HS-27A (cell line): ENCODE results near the gene LDLRAD3.
A peak's percentile ranks its signal among the peaks of the same experiment; 100 is the strongest.

Experiments used
- DNase-seq: peaks from one replicate; pipeline ENCODE4 v3.0.0-alpha.2; 2012; ENCODE audit warnings: low read depth, missing footprints

LDLRAD3 gene

DNA sequence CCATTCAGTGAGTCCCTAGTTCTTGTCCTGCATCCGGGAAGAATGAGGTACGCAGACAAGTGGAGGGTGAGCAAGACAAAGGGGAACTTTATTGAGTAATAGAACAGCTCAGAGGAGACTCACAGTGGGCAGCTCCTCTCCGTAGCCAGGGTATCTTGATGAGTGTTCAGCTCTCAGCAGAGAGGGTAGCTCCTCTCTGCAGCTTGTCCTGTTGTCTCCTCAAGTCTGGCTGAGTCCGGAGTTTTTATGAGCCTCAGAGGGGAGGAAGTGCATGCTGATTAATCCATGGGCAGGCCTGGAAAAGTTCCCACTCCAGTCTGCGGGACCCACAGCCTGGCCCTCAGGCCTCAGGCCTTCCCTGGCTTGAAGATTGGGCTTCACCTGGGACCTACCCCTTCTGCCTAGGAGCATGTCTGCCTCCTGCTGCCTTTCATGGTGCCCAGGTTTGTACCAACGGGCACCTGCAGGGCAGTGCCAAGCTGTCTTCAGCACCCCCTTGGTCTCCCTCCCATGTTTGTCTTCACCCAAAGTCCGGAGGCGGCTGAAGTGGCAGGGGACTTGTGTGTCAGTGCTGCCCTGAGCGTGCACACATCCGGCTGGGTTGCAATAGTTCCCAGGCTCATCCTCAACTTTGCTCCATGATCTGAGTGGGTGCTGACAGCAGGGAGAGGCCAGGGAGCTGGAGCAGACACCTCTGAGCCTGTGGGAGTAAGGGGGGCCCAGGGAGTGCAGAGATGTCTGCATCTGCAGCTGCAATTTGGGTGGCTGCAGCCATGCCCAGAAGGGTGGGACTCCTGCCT lies 134.2 kb downstream of the LDLRAD3 start:
- no peak for DNase-seq

DNA sequence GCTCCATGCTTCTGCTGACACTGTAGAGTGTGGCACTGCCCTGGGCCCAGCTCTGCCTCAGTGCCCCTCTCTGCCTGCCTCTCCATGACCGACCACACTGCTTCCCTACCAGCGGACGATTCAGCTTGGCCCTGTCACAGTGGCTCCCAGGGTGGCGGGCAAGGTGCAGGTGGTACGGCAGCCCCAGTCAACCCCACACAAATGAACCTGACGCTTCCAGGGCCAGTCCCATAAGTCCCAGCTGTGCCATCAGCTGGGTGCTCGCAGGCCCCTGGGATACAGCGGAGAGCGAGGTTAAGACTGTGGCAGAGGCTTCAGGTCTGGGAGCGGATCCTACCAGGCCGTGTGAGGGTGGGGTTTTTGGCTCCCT lies 134.8 kb downstream of the LDLRAD3 start:
- DNase-seq, result no peak

DNA sequence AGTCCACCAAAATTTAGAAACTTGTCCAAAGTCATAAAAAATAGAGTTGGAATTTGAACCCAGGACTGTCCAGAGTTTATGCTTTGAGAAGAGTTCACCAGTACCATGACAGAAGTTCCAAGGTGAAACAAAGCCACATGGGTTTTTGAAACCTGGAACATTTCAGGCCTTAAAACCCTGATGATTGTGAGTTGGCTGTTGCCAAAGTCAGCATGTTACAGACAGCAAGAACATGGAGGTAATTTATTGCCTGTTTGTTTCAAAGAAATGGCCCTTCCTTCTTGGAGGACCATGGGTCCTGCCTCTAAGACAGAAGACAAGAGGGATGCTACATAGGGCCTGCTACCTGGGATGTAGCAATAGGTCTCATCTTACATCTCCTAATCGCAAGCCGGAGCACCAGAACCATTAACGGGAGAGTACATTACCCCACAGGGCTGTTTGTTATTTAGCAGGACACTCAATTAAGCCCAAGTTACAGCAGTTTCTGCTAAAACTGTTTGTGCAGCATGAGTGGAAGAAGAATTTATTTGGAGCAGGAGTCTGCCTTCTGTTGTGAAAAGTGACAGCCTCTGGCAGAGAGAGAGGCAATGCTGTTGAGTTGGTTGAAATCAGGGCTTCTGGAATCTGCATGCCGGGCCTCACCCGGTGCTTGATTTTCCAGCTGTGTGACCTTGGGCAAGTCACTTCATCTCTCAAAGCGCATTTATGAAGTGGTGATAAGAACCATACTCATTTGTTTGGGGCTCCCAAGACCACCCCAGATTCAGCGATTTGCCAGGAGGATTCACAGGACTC lies 136.2 kb downstream of the LDLRAD3 start:
- DNase-seq, result no peak

DNA sequence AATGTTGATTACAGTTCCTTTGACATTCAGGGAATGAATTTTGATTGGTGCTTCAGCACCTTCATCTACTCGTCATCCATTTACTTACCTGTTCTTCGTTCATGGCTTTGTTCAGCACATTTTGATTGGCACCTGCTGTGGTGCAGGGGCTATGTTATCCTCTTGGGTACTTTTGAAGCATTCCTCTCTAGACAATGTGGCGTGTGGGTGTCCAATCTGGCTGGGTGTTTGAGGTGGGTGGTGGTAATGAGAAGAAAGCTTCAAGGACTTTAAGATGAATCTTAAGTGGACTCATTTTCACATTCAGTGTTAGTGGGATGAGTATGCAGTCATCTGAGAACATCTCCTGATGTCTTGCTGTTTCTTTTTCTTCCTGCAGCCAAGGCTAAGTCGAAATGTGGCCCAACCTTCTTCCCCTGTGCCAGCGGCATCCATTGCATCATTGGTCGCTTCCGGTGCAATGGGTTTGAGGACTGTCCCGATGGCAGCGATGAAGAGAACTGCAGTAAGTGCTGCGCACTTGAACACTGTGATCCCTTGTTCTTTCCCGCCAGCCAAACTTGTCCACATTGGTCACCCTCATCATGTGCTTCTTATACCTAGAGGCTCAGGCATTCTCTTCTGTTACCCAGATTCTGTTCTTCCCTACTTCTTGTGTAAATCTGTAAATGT lies 137.5 kb downstream of the LDLRAD3 start:
- no peak for DNase-seq

DNA sequence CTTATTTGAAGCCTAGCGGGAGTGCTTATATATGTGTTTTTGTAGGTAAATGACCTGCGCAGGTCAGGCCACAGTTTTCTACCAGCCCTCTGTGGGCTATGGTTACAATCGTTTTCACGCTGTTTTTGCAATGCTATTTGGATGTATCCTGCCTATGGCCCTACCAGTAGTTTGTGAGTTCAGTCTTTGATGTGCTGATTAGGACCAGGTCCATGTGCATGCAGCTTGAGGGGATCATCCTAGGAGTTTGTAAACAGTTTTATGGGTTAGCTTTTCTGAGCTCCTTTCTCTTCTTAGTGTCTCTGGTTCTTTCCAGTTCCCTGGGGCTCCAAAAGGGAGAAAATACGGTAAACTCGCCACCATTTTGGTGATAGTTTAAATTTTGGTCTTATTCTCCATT lies 142.5 kb downstream of the LDLRAD3 start:
- no peak for DNase-seq

DNA sequence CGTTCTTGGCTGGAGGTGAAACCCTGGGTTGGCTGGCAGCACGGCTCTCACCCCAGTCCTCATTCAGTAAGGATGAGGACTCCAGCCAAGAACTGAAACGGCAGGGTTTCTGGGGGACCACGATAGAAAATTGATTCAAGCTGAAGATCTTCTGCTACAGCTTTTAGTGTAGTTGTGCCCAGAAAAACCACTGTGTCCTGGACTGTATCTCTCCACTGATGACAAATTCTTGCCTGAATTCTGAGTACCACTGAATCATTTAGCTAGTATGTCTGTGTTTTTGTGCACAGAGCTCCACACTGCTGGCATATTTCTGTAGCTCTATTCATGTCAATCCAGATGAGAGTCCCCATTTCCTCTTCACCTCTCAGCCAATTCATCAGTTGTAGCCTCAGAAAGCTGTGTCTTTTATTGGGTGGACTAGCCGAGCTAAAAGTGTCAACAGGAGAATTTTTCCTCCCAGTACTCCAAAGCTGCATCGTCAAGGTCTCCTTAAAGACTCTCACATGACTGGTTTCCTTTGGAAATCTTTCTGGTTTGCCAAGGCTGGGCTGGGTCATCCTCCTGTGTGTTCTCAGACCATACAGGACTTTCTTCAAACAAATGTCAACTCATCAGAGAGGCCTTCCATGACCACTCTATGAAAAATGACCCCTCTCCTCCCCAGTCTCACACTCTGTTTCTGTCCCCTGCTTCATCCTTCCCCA lies 144.6 kb downstream of the LDLRAD3 start:
- DNase-seq, result no peak

DNA sequence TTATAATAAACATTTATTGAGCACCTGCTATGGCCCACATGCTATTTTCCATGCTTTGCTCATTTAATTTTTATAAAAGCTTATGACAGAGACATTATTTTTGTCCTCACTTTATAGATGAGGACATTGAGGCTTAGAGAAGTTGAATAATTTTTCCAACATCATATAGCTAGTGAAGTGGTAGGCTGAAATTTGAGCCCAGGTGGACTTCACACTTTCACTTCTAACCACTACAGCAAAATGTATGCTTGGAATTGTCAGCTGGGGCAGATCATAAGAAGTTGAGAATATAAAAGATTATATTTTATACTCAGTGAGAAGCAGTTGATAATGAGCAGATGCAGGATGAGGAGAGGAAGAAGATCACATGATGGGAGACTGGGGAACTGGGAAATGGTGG lies 146.1 kb downstream of the LDLRAD3 start:
- DNase-seq, result no peak

DNA sequence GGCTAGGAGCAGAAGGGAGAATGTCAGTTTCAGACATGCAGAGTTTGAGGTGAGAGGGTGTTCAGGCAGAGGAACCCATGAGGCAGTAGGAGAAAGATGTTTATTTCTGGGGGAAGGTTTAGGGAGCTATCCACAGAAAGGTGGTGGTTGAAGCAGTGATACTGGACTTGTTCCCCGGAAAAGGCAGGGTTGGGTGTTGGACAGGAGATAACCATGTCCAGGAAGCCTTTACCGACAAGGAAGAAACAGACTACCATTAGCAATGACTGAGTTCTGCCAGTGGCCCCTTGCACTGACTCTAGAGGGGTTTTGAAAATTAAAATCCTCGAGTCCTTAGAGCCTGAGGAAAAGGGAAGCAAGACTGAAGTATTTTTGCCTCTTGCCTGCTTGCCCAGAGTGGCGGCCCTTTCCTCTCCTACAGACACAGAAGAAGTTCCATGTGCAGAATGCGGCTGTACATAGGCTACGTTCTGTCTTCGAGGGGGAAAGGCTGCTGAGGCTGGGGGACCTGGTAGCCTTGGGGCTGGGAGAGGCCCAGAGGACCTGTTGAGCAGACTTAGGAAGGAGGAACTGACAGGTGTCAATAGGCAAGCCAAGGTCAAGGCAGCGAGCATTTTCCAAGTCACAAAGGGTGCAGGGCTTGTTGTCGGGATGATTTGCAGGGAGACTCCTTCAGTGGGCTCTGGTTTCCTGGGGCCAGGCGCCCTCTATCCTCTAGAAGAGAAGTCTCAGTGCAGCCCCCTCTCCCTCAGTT lies 146.7 kb downstream of the LDLRAD3 start:
- no peak for DNase-seq

DNA sequence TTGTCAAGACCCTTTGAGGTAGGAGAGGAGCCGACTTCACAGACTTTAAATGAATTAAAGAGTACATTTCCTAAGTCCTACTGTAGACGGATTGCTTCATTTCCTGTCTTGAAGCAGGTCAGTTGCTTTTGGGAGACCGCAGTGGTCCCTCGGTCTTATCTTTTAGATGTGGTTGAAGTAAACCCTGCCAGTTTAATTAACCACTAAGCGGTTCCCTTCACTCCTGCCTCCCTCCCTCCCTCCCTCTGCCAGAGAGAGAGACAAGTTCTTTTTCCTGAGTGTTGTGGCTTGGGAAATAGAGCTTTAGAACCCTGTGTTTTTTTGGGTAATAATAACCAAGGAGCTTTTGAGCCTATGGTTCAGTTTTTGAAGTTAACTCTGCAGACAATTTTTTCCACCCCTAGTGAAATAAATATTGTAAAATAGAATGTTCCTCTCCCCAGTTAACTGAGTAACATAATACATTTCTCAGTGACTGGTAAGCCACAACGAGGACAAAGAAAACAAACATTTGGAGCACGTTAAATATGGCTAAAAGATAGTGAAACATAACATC lies 147.5 kb downstream of the LDLRAD3 start:
- peak; percentile 9 for DNase-seq

DNA sequence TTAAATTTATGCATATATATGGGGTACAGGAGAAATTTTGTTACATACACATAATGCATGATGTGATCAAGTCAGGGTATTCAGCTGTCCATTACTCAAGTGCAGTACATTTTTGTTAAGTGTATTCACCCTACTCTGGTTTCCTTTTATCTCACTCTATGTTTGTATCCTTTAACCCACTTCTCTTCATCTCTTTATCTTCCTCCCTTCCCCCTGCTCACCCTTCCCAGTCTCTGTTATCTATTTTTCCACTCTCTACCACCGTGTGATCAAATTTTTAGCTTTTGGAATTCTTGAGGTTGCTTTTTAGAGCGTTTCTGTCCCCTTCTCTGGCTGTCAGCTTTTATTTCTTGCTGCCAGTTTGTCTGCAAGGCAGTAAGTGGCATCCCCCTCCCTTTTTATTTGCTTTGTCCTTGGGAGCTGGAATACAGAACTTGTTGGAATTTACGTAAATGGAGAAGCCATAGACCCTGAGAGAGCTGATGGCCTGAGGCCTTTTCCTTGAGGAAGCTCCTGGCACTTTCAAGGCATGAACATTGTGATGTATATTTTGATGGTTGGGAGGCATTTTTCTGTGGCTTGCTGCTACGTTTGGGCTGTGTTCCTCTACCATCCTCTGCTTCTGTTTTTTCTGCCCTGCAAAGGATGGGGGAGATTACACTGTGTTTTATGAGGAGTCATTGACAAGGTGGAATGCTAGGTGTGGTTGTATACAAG lies 148.6 kb downstream of the LDLRAD3 start:
- no peak for DNase-seq

DNA sequence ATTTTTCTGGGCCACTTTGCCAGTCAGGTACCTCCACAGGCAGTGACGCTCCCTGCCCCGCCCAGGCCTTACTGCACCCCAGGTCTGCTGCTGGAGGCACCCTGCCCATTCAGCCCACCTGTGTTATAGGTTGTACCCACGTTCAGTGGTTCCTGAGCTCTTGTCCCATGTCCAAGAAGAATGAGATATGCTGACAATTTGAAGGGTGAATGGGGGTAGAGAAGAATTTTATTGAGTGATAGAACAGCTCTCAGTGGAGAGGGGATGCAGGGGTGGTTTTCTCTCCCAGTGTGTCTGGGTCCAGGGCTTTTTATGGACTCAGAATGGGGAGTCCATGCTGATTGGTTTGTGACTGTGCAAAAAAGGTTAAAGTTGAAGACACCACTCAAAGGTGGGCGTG lies 149.7 kb downstream of the LDLRAD3 start:
- DNase-seq, result no peak

DNA sequence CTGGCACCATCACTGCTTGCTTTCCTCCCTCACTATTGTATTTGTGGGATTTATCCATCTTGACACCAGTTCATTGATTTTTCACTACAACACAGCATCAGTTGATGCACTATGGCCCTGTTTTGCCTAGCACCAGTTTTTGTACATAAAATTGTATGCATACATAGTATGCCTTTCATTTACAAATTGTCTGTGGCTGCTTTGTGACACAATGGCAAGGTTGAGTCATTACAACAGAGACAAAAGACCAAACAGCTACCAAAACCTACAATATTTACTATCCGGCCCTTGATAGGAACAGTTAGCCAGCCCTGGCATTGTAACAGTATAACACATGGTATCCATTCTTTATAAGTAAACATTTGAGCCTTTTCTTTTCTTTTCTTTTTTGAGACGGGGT lies 150.3 kb downstream of the LDLRAD3 start:
- DNase-seq, result no peak

DNA sequence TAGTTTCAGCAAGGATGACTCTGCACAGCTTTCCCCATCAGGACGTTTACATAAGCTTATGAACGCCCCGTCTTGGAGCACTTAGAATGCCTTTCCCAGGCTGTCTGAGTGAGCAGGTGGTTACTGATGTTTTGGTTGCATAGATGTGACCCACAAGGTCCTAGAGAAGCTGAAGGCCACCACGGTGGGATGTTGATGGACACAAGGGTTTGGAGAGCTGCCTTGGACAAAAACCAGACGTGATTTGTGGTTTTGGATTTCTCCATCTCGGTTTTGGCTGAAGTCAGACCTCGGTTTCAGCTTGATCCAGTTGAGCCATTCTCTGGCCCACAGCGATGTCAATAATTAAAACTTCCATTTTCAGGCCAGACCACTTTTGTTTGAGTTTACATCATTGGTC lies 151.9 kb downstream of the LDLRAD3 start:
- DNase-seq, result no peak

DNA sequence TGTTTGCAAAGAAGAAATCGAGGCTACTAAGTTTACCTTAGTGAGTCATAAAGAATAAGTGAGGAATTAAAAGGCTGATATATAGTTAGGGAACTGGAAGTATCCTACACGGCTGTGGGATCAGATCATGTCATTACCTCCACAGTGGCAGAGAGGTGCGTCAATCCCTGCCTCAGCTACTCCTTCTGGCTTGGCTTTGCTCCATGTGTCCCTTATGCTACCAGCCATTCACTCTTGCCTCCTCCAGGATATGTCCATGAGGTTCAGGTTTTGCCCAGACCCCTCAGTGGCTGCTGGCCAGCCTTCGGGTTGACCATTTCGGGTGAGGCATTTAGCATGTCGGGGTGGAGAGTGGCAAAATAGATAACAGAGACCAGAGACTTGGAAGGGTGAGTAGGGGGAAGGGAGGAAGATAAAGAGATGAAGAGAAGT lies 153.4 kb downstream of the LDLRAD3 start:
- no peak for DNase-seq

DNA sequence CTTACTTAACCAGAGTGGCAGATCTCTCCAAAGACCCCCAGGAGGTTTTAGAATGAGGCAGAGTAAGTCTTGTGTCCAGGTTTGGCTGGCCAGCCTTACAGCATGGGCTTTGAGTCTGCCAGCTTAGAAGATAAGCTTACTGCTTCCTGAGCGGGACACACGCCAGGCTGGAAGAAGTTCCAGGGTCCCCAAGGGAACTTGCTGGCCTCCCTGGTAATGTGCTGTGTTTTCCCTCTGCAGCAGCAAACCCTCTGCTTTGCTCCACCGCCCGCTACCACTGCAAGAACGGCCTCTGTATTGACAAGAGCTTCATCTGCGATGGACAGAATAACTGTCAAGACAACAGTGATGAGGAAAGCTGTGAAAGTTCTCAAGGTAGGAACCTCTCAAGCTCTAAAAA lies 154.2 kb downstream of the LDLRAD3 start:
- DNase-seq, result no peak

DNA sequence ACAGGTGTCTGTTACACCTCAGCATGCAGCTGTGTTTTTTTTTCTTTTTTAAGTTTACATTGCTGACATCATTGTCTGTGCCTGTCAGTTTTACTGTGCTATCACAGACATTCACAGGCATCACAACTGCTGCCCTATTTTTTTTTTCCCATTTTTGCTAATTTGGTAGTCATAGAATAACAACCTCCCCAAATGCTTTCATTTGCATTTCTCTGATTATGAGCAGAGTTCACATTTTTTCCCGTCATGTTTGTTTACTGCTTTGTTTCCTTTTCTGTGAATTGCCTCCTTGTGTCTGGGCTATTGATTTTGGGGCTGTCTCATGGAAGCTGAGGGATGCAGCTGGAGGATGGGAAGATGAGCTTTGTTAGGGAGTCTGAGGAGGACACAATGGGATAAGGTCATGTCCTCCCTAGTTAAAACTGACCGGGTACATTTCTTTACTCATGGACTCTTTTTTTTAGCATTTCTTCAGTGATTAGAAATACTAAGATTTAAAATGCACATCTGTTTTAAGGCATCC lies 155.1 kb downstream of the LDLRAD3 start:
- no peak for DNase-seq

DNA sequence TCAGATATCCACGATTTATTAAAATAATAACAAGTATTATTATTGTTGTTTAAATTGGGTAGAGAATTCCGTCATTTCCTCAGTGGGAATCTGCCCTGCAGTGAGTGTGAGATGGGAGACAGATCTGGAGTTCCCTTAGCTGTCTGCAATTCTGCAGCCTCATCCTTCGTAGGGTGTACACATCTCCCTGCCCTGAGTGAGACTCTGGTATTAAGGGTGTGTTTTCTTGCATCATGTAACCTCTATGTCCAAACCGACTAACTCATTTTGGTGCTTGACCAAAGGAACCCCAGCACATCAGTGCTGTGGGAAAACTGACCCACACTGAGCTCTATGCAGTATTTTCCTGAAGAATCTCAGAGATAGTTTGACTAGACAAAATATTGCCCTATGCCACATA lies 157.6 kb downstream of the LDLRAD3 start:
- no peak for DNase-seq

DNA sequence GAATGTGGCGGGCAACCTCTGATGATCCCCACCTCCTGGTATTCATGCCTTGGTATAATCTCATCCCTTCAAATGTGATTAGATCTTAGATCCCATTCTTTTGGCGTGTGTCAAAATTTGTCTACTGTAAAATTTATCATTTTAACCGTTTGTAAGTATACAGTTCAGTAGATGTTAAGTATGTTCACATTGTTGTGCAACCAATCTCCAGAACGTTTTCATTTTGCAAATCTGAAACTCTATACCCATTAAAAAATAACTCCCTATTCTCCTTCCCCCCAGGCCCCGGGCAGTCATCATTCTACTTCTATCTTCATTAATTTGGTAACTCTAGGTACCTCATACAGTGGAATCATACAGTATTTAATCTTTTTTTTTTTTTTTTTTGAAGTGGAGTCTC lies 159.0 kb downstream of the LDLRAD3 start:
- no peak for DNase-seq

DNA sequence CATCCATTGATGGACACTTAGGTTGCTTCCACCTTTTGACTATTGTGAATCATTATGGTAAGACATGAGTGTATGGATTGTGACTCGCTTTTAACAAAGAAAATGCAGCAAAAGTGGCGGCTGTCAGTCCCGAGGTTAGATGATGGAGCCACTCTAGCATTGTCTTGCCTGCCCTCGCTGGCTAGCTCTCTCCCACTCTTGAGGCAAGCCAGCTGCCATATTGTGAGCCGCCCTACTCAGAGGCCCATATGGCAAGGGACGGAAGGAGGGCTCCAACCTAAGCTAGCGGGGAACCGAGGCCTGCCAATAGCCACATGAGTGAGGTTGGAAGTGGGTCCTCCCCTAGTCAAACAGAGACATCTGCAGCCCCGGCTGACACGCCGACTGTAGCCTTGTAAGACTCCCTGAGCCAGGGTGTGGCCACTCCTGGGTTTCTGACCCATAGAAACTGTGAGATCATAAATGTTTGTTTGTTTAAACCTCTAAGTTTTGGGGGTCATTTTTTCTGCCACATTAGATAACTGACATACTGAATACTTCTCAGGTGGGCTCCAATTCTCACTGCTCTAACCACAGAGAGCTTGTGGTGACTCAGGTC lies 160.2 kb downstream of the LDLRAD3 start:
- no peak for DNase-seq

DNA sequence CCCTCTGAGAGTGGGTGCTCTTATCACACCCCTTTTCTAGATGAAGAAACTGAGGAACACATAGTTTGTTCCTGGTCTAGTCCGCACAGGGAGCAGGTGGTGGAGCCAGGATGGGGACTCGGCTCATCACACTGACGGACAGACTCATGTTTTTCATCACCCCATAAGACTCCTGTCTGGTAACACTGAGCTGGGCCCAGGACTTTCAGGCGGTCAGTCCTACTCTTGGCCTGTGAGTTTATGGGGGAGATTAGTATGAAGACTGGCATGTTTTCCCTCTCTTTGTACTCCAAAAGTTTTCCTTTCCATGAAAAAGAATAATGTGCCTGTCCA lies 160.8 kb downstream of the LDLRAD3 start:
- no peak for DNase-seq
